GM12878 (cell line): ENCODE data around the gene ASIC5. TPM values are rescaled to one million over a fixed set of nuclear protein-coding genes. Genes with fewer than 3 reads are reported as not detected.

Experiments
- ATAC-seq: fragments of 200-7000 bp; cut with Tn5 transposase; 3 replicates; pipeline ENCODE4 v1.9.1; 2020; ENCODE audit warnings: mild to moderate bottlenecking, moderate library complexity
- Bru-seq: library from RNA; stranded (reverse); fragments of 400-500 nt; gene quantifications from one replicate; lab custom pipeline; 2021; lab: Mats Ljungman, UMichigan
- BruChase-seq, 2 experiments: library from RNA; stranded (reverse); fragments of 400-500 nt; gene quantifications; one replicate each; lab custom pipeline; 2021; lab: Mats Ljungman, UMichigan
- BruUV-seq: library from RNA; stranded (reverse); fragments of 400-500 nt; replicated peaks from 2 replicates; lab custom pipeline; 2021; lab: Mats Ljungman, UMichigan
- CTCF ChIA-PET: fragments of 300-600 bp; sonication (Branson Sonifier 250); formaldehyde crosslinking; extraction: SDS; loops from one replicate; lab custom pipeline; 2021; ENCODE audit warnings: inconsistent platforms; lab: Yijun Ruan, JAX
- POLR2A ChIA-PET: fragments of 350-600 bp; formaldehyde crosslinking; extraction: SDS; loops from one replicate; lab custom pipeline; 2021; ENCODE audit warnings: inconsistent platforms; lab: Charles Lee
- RAD21 ChIA-PET: fragments of 300-600 bp; sonication (Branson Sonifier 250); formaldehyde crosslinking; loops from one replicate; lab custom pipeline; 2023; ENCODE audit warnings: antibody characterized with exemption; ENCODE audit not compliant: unreplicated experiment; lab: Charles Lee
- SMC1A ChIA-PET: fragments of 300-600 bp; sonication (Branson Sonifier 250); formaldehyde crosslinking; loops from one replicate; lab custom pipeline; 2023; ENCODE audit not compliant: unreplicated experiment, uncharacterized antibody; lab: Charles Lee
- DNase-seq: peaks from one replicate; pipeline ENCODE4 v3.0.0-alpha.2; 2011; ENCODE audit warnings: low read depth, low spot score
- FAIRE-seq: peaks from 3 replicates; lab custom pipeline; 2011; peaks lifted over from hg19 to GRCh38; lab: Jason Lieb, UNC
- H2AFZ ChIP-seq: 2 replicates; pipeline ENCODE4 v1.6.0; 2011; ENCODE audit warnings: low read depth, low read length, control low read depth; ENCODE audit not compliant: control insufficient read depth
- H3K27ac ChIP-seq: 2 replicates; pipeline ENCODE4 v1.5.1; 2011; ENCODE audit warnings: control low read depth; ENCODE audit not compliant: control insufficient read depth, insufficient read depth
- H3K27me3 ChIP-seq, 2 experiments: replicated peaks in 1 of 2; 2 replicates each; pipeline versions ENCODE4 v1.6.0 to v1.6.1; 2011; ENCODE audit warnings: low read length in 1 of 2; ENCODE audit not compliant: control insufficient read depth in 2 of 2, insufficient read depth in 2 of 2
- H3K36me3 ChIP-seq, 2 experiments: 2 replicates each; pipeline ENCODE4 v1.5.1; 2011; ENCODE audit warnings: low read length in 1 of 2; ENCODE audit not compliant: control insufficient read depth in 2 of 2, insufficient read depth in 2 of 2
- H3K4me1 ChIP-seq: 2 replicates; pipeline ENCODE4 v1.6.1; 2011; ENCODE audit warnings: mild to moderate bottlenecking, low read length, moderate library complexity, mixed read lengths; ENCODE audit not compliant: control insufficient read depth, insufficient read depth
- H3K4me2 ChIP-seq: 2 replicates; pipeline ENCODE4 v1.6.0; 2011; ENCODE audit warnings: control low read depth; ENCODE audit not compliant: control insufficient read depth, insufficient read depth
- H3K4me3 ChIP-seq: fragments of 200-600 bp; sonication (generic); 2 replicates; pipeline ENCODE4 v1.5.1; 2016
- H3K79me2 ChIP-seq: 2 replicates; pipeline ENCODE4 v1.6.0; 2011; ENCODE audit warnings: low read length; ENCODE audit not compliant: control insufficient read depth, insufficient read depth
- H3K9ac ChIP-seq: 2 replicates; pipeline ENCODE4 v1.8.0; 2011; ENCODE audit warnings: low read length, control low read depth, mixed read lengths; ENCODE audit not compliant: control insufficient read depth, insufficient read depth
- H3K9me3 ChIP-seq: replicated peaks from 3 replicates; pipeline ENCODE4 v1.5.1; 2011; ENCODE audit warnings: mild to moderate bottlenecking, low read length; ENCODE audit not compliant: control insufficient read depth, insufficient read depth
- H4K20me1 ChIP-seq: 2 replicates; pipeline ENCODE4 v1.6.0; 2011; ENCODE audit not compliant: control insufficient read depth, insufficient read depth
- BACH1 ChIP-seq: fragments of 450-650 bp; IDR thresholded peaks from 2 replicates; pipeline ENCODE4 v1.6.1; 2017; ENCODE audit warnings: mild to moderate bottlenecking, borderline replicate concordance
- CBX5 ChIP-seq: sonication (generic); IDR thresholded peaks from 2 replicates; pipeline ENCODE4 v1.6.1; 2016; ENCODE audit warnings: low read depth, moderate library complexity, mild to moderate bottlenecking, inconsistent platforms
- EED ChIP-seq: sonication (generic); IDR thresholded peaks from 2 replicates; pipeline ENCODE4 v1.6.1; 2016; ENCODE audit warnings: antibody characterized with exemption, low read depth
- NFYA ChIP-seq: IDR thresholded peaks from 2 replicates; pipeline ENCODE4 v1.6.1; 2011; ENCODE audit warnings: low read depth, mild to moderate bottlenecking, low read length, improper control_type of control experiment, borderline replicate concordance
- PAX5 ChIP-seq: IDR thresholded peaks from 2 replicates; pipeline ENCODE4 v1.6.1; 2011; ENCODE audit warnings: low read depth, low read length, borderline replicate concordance
- SMC3 ChIP-seq: IDR thresholded peaks from 2 replicates; pipeline ENCODE4 v1.6.1; 2011; ENCODE audit warnings: low read length, improper control_type of control experiment, borderline replicate concordance
- ZNF384 ChIP-seq: IDR thresholded peaks from 2 replicates; pipeline ENCODE4 v1.6.1; 2012; ENCODE audit warnings: low read depth, mild to moderate bottlenecking, low read length, improper control_type of control experiment, borderline replicate concordance
- WGBS: methylation state at CpG from one replicate; pipeline ENCODE4 v1.1.6; 2016; ENCODE audit warnings: low lambda C conversion rate; ENCODE audit not compliant: insufficient replicate concordance, insufficient coverage; ENCODE audit errors: missing lambda C conversion rate; 5-methylcytosine and 5-hydroxymethylcytosine counted together
- in situ Hi-C: fragments of 300-500 bp; cut with MboI; formaldehyde crosslinking; loops from 9 replicates; pipeline ENCODE4 v1.14.3; 2018; ENCODE audit warnings: mixed read lengths
- intact Hi-C: fragments of 100-400 bp; cut with micrococcal nuclease; formaldehyde crosslinking; loops from one replicate; pipeline ENCODE4 v1.14.2; 2022; ENCODE audit not compliant: unreplicated experiment
- long read RNA-seq, 2 experiments: library from polyadenylated mRNA; unstranded; transcript quantifications; one replicate each; pipeline ENCODE4 v2.0.0, GENCODE V29; 2019 to 2020
- polyA minus RNA-seq, 3 experiments: library from RNA; depleted of rRNA, polyadenylated mRNA; stranded (reverse); fragments of >200 nt; gene quantifications; 2 replicates each; pipeline ENCODE4 v1.2.3, GENCODE V29; 2011
- polyA plus RNA-seq, 11 experiments: library from polyadenylated mRNA; depleted of rRNA in 4 of 11; unstranded in 6 of 11; stranded (reverse) in 5 of 11; fragments of >200 nt; fragmentation: Nextera tagmentation in 4 of 11; fragmentation: Illumina TruSeq in 1 of 11; extraction: Ambion mirVana in 4 of 11; extraction: Trizol in 1 of 11; gene quantifications; 1 replicate in 1 of 11; 2 replicates in 10 of 11; pipeline versions ENCODE4 v1.2.1 to v1.2.3, GENCODE V29; 2011 to 2016; ENCODE audit warnings: inconsistent platforms in 2 of 11, missing spikeins in 2 of 11, low read depth in 1 of 11
- total RNA-seq, 4 experiments: library from RNA; depleted of rRNA in 3 of 4; stranded (reverse); fragments of >200 nt in 3 of 4; fragmentation: Illumina TruSeq in 1 of 4; extraction: Trizol in 1 of 4; gene quantifications; 2 replicates each; pipeline versions ENCODE4 v1.2.1 to v1.2.3, GENCODE V29; 2013 to 2021
- TF ChIP-seq, protein P1 (sequence below): fragments of 450-650 bp; IDR thresholded peaks from 2 replicates; pipeline ENCODE4 v1.6.1; 2018; ENCODE audit warnings: mild to moderate bottlenecking, low read depth, moderate library complexity; ENCODE audit not compliant: partially characterized antibody
- TF ChIP-seq, protein P2 (sequence below): fragments of 450-650 bp; IDR thresholded peaks from 2 replicates; pipeline ENCODE4 v1.6.1; 2017; ENCODE audit warnings: mild to moderate bottlenecking
- TF ChIP-seq, protein P3 (sequence below): IDR thresholded peaks from 2 replicates; pipeline ENCODE4 v1.6.1; 2011; ENCODE audit warnings: borderline replicate concordance, low read depth, mild to moderate bottlenecking, moderate library complexity, mixed read lengths, low read length; ENCODE audit not compliant: insufficient read depth; ENCODE audit errors: extremely low read length
- TF ChIP-seq, protein P4 (sequence below): IDR thresholded peaks from 2 replicates; pipeline ENCODE4 v1.6.1; 2011; ENCODE audit warnings: borderline replicate concordance, low read depth, mild to moderate bottlenecking, moderate library complexity, low read length; ENCODE audit not compliant: insufficient read depth, poor library complexity, severe bottlenecking

The ASIC5 gene, protein sequence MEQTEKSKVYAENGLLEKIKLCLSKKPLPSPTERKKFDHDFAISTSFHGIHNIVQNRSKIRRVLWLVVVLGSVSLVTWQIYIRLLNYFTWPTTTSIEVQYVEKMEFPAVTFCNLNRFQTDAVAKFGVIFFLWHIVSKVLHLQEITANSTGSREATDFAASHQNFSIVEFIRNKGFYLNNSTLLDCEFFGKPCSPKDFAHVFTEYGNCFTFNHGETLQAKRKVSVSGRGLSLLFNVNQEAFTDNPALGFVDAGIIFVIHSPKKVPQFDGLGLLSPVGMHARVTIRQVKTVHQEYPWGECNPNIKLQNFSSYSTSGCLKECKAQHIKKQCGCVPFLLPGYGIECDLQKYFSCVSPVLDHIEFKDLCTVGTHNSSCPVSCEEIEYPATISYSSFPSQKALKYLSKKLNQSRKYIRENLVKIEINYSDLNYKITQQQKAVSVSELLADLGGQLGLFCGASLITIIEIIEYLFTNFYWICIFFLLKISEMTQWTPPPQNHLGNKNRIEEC
- not detected in 2 replicates for total RNA-seq (2013; cell fraction: nucleolus; rRNA removed)
- total RNA-seq (2014; rRNA removed) (not detected in 2 replicates), total RNA-seq (2014; rRNA removed; fragmentation: Illumina TruSeq; extraction: Trizol) (not detected in 2 replicates), total RNA-seq (2021) (not detected in 2 replicates), polyA plus RNA-seq (2011; rRNA removed) (not detected in 2 replicates), polyA plus RNA-seq (2014; fragmentation: Illumina TruSeq; extraction: Trizol) (not detected in 2 replicates), polyA plus RNA-seq (2014; fragmentation: Nextera tagmentation; extraction: Ambion mirVana) (not detected), polyA plus RNA-seq (2014; rRNA removed) (not detected in 2 replicates), polyA plus RNA-seq (2016; fragmentation: Nextera tagmentation; extraction: Ambion mirVana) (not detected), polyA minus RNA-seq (2011; rRNA and poly(A)+ RNA removed) (not detected in 2 replicates), Bru-seq, nascent RNA (percentile 9 among the genes with signal in this experiment), BruChase-seq, experiment 1, labeled RNA remaining after a 6-hour chase (percentile 6 among the genes with signal in this experiment), BruChase-seq, experiment 2, labeled RNA remaining after a 2-hour chase (percentile 13 among the genes with signal in this experiment)
- polyA plus RNA-seq (2011; ENCODE audit: low read depth): not detected
- polyA plus RNA-seq (2011; cell fraction: cytosol; rRNA removed): not detected in 2 replicates
- polyA plus RNA-seq (2011; cell fraction: nucleus; rRNA removed): not detected in 2 replicates
- polyA plus RNA-seq (2012): not detected in 2 replicates
- polyA minus RNA-seq (2011; cell fraction: cytosol; rRNA and poly(A)+ RNA removed): not detected in 2 replicates
- not detected in 2 replicates for polyA minus RNA-seq (2011; cell fraction: nucleus; rRNA and poly(A)+ RNA removed)
- long read RNA-seq, experiment 1: 0 reads
- long read RNA-seq, experiment 2: 0 reads

DNA sequence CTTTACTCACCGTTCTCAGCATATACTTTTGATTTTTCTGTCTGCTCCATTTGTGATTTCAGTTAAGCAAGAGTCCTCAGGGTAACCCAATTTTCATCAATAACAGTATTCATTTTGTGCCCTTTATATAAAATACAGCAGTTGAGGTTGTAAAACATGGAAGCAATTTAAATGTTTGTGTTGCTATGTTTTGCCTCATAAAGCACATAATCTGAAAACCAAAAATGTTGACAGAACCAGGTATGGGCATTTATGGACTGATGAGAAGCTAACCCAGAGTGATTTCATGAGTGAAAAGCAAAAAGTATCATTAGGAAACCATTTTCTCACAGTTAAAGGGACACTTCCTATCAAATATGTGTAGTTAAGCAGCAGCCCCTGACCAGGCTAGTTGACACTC lies at the start of gene ASIC5:
TSS of gene ASIC5 (minus strand) at position 101 of the 400 bp plus-strand sequence. CDS start at position 50, 51 bp downstream.
- no peak for FAIRE-seq
- no peak for ATAC-seq
- no peak for DNase-seq
- no peak within 1 kb of the TSS for H3K9ac ChIP-seq
- no TSS peak for BruUV-seq
- RAD21 ChIA-PET: no interaction called here
- SMC1A ChIA-PET: interaction anchor here (0.7 to 2.8 kb wide), 2 partner anchors 21 to 950 kb away, joined by 3 to 9 read pairs; no protein-coding TSS in a partner anchor
- WGBS: 0% methylated on average over 1 of the region's 1 CpG
- intact Hi-C loops (no loop called here), in situ Hi-C loops (no loop called here)
- POLR2A ChIA-PET: no interaction called here
- CTCF ChIA-PET: interaction anchor here (0.9 kb wide), 1 partner anchor 86 kb away, joined by 5 read pairs; no protein-coding TSS in a partner anchor
- no peaks in the 10 kb centered on the region for H4K20me1 ChIP-seq
- no peak within 1 kb of the TSS for H3K4me2 ChIP-seq
- H3K27me3 ChIP-seq: no peaks in the 10 kb centered on the region
- no peak within 1 kb of the TSS for H3K27ac ChIP-seq
- no peaks in the 10 kb centered on the region for H3K36me3 ChIP-seq
- no peaks in the 10 kb centered on the region; the same call in 2 of the 3 replicates for H3K9me3 ChIP-seq
- H3K79me2 ChIP-seq: no peaks in the 10 kb centered on the region
- H2AFZ ChIP-seq: no peak within 1 kb of the TSS
- no peak within 1 kb of the TSS for H3K4me3 ChIP-seq
- H3K4me1 ChIP-seq: no peaks in the 10 kb centered on the region
- TF ChIP-seq EED (no peak), SMC3 (no peak), CBX5 (no peak), BACH1 (no peak), PAX5 (no peak), ZNF384 (no peak), NFYA (no peak)
- TF ChIP-seq, protein P1, sequence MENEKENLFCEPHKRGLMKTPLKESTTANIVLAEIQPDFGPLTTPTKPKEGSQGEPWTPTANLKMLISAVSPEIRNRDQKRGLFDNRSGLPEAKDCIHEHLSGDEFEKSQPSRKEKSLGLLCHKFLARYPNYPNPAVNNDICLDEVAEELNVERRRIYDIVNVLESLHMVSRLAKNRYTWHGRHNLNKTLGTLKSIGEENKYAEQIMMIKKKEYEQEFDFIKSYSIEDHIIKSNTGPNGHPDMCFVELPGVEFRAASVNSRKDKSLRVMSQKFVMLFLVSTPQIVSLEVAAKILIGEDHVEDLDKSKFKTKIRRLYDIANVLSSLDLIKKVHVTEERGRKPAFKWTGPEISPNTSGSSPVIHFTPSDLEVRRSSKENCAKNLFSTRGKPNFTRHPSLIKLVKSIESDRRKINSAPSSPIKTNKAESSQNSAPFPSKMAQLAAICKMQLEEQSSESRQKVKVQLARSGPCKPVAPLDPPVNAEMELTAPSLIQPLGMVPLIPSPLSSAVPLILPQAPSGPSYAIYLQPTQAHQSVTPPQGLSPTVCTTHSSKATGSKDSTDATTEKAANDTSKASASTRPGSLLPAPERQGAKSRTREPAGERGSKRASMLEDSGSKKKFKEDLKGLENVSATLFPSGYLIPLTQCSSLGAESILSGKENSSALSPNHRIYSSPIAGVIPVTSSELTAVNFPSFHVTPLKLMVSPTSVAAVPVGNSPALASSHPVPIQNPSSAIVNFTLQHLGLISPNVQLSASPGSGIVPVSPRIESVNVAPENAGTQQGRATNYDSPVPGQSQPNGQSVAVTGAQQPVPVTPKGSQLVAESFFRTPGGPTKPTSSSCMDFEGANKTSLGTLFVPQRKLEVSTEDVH: no peak
- TF ChIP-seq, protein P2, sequence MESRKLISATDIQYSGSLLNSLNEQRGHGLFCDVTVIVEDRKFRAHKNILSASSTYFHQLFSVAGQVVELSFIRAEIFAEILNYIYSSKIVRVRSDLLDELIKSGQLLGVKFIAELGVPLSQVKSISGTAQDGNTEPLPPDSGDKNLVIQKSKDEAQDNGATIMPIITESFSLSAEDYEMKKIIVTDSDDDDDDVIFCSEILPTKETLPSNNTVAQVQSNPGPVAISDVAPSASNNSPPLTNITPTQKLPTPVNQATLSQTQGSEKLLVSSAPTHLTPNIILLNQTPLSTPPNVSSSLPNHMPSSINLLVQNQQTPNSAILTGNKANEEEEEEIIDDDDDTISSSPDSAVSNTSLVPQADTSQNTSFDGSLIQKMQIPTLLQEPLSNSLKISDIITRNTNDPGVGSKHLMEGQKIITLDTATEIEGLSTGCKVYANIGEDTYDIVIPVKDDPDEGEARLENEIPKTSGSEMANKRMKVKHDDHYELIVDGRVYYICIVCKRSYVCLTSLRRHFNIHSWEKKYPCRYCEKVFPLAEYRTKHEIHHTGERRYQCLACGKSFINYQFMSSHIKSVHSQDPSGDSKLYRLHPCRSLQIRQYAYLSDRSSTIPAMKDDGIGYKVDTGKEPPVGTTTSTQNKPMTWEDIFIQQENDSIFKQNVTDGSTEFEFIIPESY: no peak
- TF ChIP-seq, protein P3, sequence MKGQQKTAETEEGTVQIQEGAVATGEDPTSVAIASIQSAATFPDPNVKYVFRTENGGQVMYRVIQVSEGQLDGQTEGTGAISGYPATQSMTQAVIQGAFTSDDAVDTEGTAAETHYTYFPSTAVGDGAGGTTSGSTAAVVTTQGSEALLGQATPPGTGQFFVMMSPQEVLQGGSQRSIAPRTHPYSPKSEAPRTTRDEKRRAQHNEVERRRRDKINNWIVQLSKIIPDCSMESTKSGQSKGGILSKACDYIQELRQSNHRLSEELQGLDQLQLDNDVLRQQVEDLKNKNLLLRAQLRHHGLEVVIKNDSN: no peak
- TF ChIP-seq, protein P4, sequence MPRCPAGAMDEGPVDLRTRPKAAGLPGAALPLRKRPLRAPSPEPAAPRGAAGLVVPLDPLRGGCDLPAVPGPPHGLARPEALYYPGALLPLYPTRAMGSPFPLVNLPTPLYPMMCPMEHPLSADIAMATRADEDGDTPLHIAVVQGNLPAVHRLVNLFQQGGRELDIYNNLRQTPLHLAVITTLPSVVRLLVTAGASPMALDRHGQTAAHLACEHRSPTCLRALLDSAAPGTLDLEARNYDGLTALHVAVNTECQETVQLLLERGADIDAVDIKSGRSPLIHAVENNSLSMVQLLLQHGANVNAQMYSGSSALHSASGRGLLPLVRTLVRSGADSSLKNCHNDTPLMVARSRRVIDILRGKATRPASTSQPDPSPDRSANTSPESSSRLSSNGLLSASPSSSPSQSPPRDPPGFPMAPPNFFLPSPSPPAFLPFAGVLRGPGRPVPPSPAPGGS: no peak
